ENCODE data around the gene GRK7.
A peak's percentile ranks its signal among the peaks of the same experiment; 100 is the strongest.

GRK7 gene

GRCh38 chr3:141763088-141763750 is at the start of gene GRK7:
GRK7 (plus strand) TSS chr3:141763408; CDS start chr3:141778285, 14,877 bp downstream.
- FAIRE-seq (no peak), DNase-seq (ENCODE audit: insufficient read length, low spot score) (no peak)

GRCh38 chr3:141714671-141715070 is 48.5 kb upstream of the GRK7 start:
- FAIRE-seq (no peak), DNase-seq (ENCODE audit: insufficient read length, low spot score) (no peak)

- FAIRE-seq = no peak
- no peak for DNase-seq (ENCODE audit: insufficient read length, low spot score)
Measured at GRCh38 chr3:141722081-141722480, 41.1 kb upstream of the GRK7 start.

GRCh38 chr3:141722648-141723047 is 40.6 kb upstream of the GRK7 start:
- FAIRE-seq (no peak), DNase-seq (ENCODE audit: insufficient read length, low spot score) (no peak)

GRCh38 chr3:141723255-141723654 is 40.0 kb upstream of the GRK7 start:
- no peak for DNase-seq (ENCODE audit: insufficient read length, low spot score)
- FAIRE-seq = no peak

- DNase-seq (ENCODE audit: insufficient read length, low spot score) = no peak
- no peak for FAIRE-seq
Measured at GRCh38 chr3:141724186-141724585, 39.0 kb upstream of the GRK7 start.

- FAIRE-seq (no peak), DNase-seq (ENCODE audit: insufficient read length, low spot score) (no peak)
Measured at GRCh38 chr3:141725036-141725435, 38.2 kb upstream of the GRK7 start.

GRCh38 chr3:141726483-141726882 is 36.7 kb upstream of the GRK7 start:
- FAIRE-seq (no peak), DNase-seq (ENCODE audit: insufficient read length, low spot score) (no peak)

GRCh38 chr3:141728355-141728892 is 34.8 kb upstream of the GRK7 start:
- no peak for FAIRE-seq
- DNase-seq (ENCODE audit: insufficient read length, low spot score) = no peak

GRCh38 chr3:141729240-141729639 is 34.0 kb upstream of the GRK7 start:
- FAIRE-seq (no peak), DNase-seq (ENCODE audit: insufficient read length, low spot score) (no peak)

GRCh38 chr3:141735176-141735575 is 28.0 kb upstream of the GRK7 start:
- DNase-seq (ENCODE audit: insufficient read length, low spot score) = no peak
- FAIRE-seq = no peak

GRCh38 chr3:141735770-141736465 is 27.3 kb upstream of the GRK7 start:
- DNase-seq (ENCODE audit: insufficient read length, low spot score) (no peak), FAIRE-seq (no peak)

- DNase-seq (ENCODE audit: insufficient read length, low spot score) (no peak), FAIRE-seq (no peak)
Measured at GRCh38 chr3:141737093-141737492, 26.1 kb upstream of the GRK7 start.

GRCh38 chr3:141737678-141738021 is 25.6 kb upstream of the GRK7 start:
- no peak for DNase-seq (ENCODE audit: insufficient read length, low spot score)
- FAIRE-seq = no peak

- FAIRE-seq = peak; percentile 89
- peak; percentile 80 for DNase-seq (ENCODE audit: insufficient read length, low spot score)
Measured at GRCh38 chr3:141738022-141738890, 25.0 kb upstream of the GRK7 start, which contains the start of gene RNF7. RNF7 (plus strand) TSS chr3:141738298; CDS start chr3:141738342, 44 bp downstream.

- DNase-seq (ENCODE audit: insufficient read length, low spot score) (no peak), FAIRE-seq (peak; percentile 78)
Measured at GRCh38 chr3:141738891-141739363, 24.3 kb upstream of the GRK7 start.

- no peak for FAIRE-seq
Measured at GRCh38 chr3:141739731-141740130, 23.5 kb upstream of the GRK7 start.

GRCh38 chr3:141740349-141740748 is 22.9 kb upstream of the GRK7 start:
- DNase-seq (ENCODE audit: insufficient read length, low spot score) (no peak), FAIRE-seq (no peak)

More at GRCh38 chr3:141739731-141740130, 23.5 kb upstream of the GRK7 start:
- DNase-seq (ENCODE audit: insufficient read length, low spot score) = no peak

GRCh38 chr3:141743305-141743704 is 19.9 kb upstream of the GRK7 start:
- DNase-seq (ENCODE audit: insufficient read length, low spot score) (no peak), FAIRE-seq (no peak)

GRCh38 chr3:141746962-141747361 is 16.2 kb upstream of the GRK7 start:
- no peak for DNase-seq (ENCODE audit: insufficient read length, low spot score)
- no peak for FAIRE-seq

- FAIRE-seq (no peak), DNase-seq (ENCODE audit: insufficient read length, low spot score) (no peak)
Measured at GRCh38 chr3:141753399-141753798, 9.8 kb upstream of the GRK7 start.
